SK-N-SH treated with all-trans-retinoic acid at 6 μM for 48 hours (cell line): ENCODE measurements around the gene DCC.

ENCODE experiments used
- ATAC-seq: fragments of 200-7000 bp; cut with Tn5 transposase; 3 replicates; pipeline ENCODE4 v1.9.1; 2020; ENCODE audit warnings: mild to moderate bottlenecking, moderate library complexity
- ARNTL ChIP-seq: fragments of 450-650 bp; formaldehyde crosslinking; IDR thresholded peaks from 2 replicates; pipeline ENCODE4 v1.5.0; 2020; ENCODE audit warnings: low read depth, mild to moderate bottlenecking, moderate library complexity, borderline replicate concordance
- BACH2 ChIP-seq: fragments of 250-450 bp; sonication (Bioruptor Pico); IDR thresholded peaks from 2 replicates; pipeline ENCODE4 v1.9.0; 2021; ENCODE audit warnings: mild to moderate bottlenecking, borderline replicate concordance
- ESRRG ChIP-seq: fragments of 250-450 bp; sonication (Bioruptor Pico); IDR thresholded peaks from 2 replicates; pipeline ENCODE4 v1.6.1; 2021; ENCODE audit warnings: mild to moderate bottlenecking
- GLIS3 ChIP-seq: fragments of 250-450 bp; sonication (Bioruptor Pico); IDR thresholded peaks from 2 replicates; pipeline ENCODE4 v1.5.0; 2020; ENCODE audit warnings: mild to moderate bottlenecking, moderate library complexity
- ISL1 ChIP-seq: fragments of 250-450 bp; sonication (Bioruptor Pico); IDR thresholded peaks from 2 replicates; pipeline ENCODE4 v2.1.2; 2022; ENCODE audit warnings: mild to moderate bottlenecking, moderate library complexity
- OSR1 ChIP-seq: fragments of 250-450 bp; sonication (Bioruptor Pico); IDR thresholded peaks from 2 replicates; pipeline ENCODE4 v1.8.0; 2022; ENCODE audit warnings: moderate library complexity, mild to moderate bottlenecking, inconsistent platforms
- PATZ1 ChIP-seq: fragments of 250-450 bp; sonication (Bioruptor Pico); IDR thresholded peaks from 2 replicates; pipeline ENCODE4 v1.8.0; 2020; ENCODE audit warnings: mild to moderate bottlenecking, moderate library complexity, borderline replicate concordance
- POU6F1 ChIP-seq: fragments of 250-450 bp; sonication (Bioruptor Pico); IDR thresholded peaks from 2 replicates; pipeline ENCODE4 v1.8.0; 2021; ENCODE audit warnings: low read depth, mild to moderate bottlenecking, moderate library complexity, borderline replicate concordance
- PPARA ChIP-seq: fragments of 250-450 bp; sonication (Bioruptor Pico); IDR thresholded peaks from 2 replicates; pipeline ENCODE4 v1.5.0; 2020; ENCODE audit warnings: mild to moderate bottlenecking, borderline replicate concordance
- RARB ChIP-seq: fragments of 250-450 bp; sonication (Bioruptor Pico); IDR thresholded peaks from 2 replicates; pipeline ENCODE4 v1.8.0; 2021; ENCODE audit warnings: mild to moderate bottlenecking, moderate library complexity
- SNAI2 ChIP-seq: fragments of 250-450 bp; sonication (Bioruptor Pico); IDR thresholded peaks from 2 replicates; pipeline ENCODE4 v1.5.0; 2020; ENCODE audit warnings: mild to moderate bottlenecking, moderate library complexity
- TCF4 ChIP-seq: fragments of 250-450 bp; sonication (Bioruptor Pico); IDR thresholded peaks from 2 replicates; pipeline ENCODE4 v1.8.0; 2021; ENCODE audit warnings: mild to moderate bottlenecking, moderate library complexity, borderline replicate concordance
- TOX ChIP-seq: fragments of 250-450 bp; sonication (Bioruptor Pico); IDR thresholded peaks from 2 replicates; pipeline ENCODE4 v1.8.0; 2021; ENCODE audit warnings: mild to moderate bottlenecking, moderate library complexity, borderline replicate concordance
- TSHZ2 ChIP-seq: fragments of 250-450 bp; sonication (Bioruptor Pico); IDR thresholded peaks from 2 replicates; pipeline ENCODE4 v1.5.0; 2020; ENCODE audit warnings: mild to moderate bottlenecking, moderate library complexity
- ZFP3 ChIP-seq: fragments of 250-450 bp; sonication (Bioruptor Pico); IDR thresholded peaks from 2 replicates; pipeline ENCODE4 v1.5.0; 2020; ENCODE audit warnings: mild to moderate bottlenecking, moderate library complexity
- ZNF565 ChIP-seq: fragments of 450-650 bp; formaldehyde crosslinking; conservative IDR thresholded peaks from 2 replicates; pipeline ENCODE4 v1.5.0; 2020; ENCODE audit warnings: low read depth, mild to moderate bottlenecking, moderate library complexity
- ZNF70 ChIP-seq: fragments of 450-650 bp; formaldehyde crosslinking; IDR thresholded peaks from 2 replicates; pipeline ENCODE4 v1.5.0; 2020; ENCODE audit warnings: mild to moderate bottlenecking, moderate library complexity
- TF ChIP-seq, protein P1 (sequence below): fragments of 250-450 bp; sonication (Bioruptor Pico); IDR thresholded peaks from 2 replicates; pipeline ENCODE4 v1.5.1; 2020; ENCODE audit warnings: low read depth, mild to moderate bottlenecking, moderate library complexity

The DCC gene

DNA sequence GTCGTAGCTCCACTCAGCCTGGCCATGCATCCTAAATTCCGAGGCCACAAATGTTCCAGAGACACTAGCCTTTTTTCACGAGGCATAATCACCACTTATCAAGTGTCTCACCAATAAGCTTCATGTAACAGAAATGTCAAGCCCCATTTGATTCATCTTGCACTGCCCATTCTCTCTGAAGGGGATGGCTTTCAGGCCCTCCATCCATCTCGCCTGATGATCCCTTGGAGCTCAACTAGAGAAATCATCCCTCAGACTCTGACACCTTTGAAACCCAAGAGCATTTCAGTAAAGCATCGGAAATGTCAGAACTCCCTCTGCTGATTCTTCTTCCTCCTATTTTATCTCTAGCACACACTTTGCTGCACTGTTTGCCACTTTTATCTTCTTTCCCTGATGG lies 91.7 kb downstream of the DCC start:
- ATAC-seq: no peak
- TF ChIP-seq PATZ1 (CRISPR knock-in tag) (no peak), PPARA (no peak), GLIS3 (CRISPR knock-in tag) (no peak), ARNTL (CRISPR knock-in tag) (no peak), BACH2 (CRISPR knock-in tag) (no peak), TSHZ2 (CRISPR knock-in tag) (no peak), ZNF70 (no peak), ESRRG (CRISPR knock-in tag) (no peak)
- TF ChIP-seq, protein P1, sequence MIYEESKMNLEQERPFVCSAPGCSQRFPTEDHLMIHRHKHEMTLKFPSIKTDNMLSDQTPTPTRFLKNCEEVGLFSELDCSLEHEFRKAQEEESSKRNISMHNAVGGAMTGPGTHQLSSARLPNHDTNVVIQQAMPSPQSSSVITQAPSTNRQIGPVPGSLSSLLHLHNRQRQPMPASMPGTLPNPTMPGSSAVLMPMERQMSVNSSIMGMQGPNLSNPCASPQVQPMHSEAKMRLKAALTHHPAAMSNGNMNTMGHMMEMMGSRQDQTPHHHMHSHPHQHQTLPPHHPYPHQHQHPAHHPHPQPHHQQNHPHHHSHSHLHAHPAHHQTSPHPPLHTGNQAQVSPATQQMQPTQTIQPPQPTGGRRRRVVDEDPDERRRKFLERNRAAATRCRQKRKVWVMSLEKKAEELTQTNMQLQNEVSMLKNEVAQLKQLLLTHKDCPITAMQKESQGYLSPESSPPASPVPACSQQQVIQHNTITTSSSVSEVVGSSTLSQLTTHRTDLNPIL (CRISPR knock-in tag): no peak
- TF ChIP-seq, all 23 proteins: peak for 0

- ATAC-seq: no peak
- TF ChIP-seq RARB: no peak
- TF ChIP-seq GLIS3 (CRISPR knock-in tag): no peak
- no peak for TF ChIP-seq SNAI2 (CRISPR knock-in tag)
- TF ChIP-seq TCF4 (CRISPR knock-in tag): no peak
- TF ChIP-seq BACH2 (CRISPR knock-in tag): no peak
- TF ChIP-seq TOX: no peak
- no peak for TF ChIP-seq PPARA
- TF ChIP-seq, protein P1 (CRISPR knock-in tag): no peak
- TF ChIP-seq POU6F1 (CRISPR knock-in tag): no peak
- TF ChIP-seq ZNF565 (CRISPR knock-in tag): no peak
Measured at GRCh38 chr18:52433797-52434196, 93.8 kb downstream of the DCC start.

GRCh38 chr18:52435301-52435700 lies 95.3 kb downstream of the DCC start:
- TF ChIP-seq RARB: no peak
- no peak for TF ChIP-seq GLIS3 (CRISPR knock-in tag)
- no peak for TF ChIP-seq TOX
- TF ChIP-seq PPARA: no peak
- TF ChIP-seq POU6F1 (CRISPR knock-in tag): no peak
- no peak for TF ChIP-seq ISL1
- no peak for TF ChIP-seq ZFP3 (CRISPR knock-in tag)
- TF ChIP-seq OSR1 (CRISPR knock-in tag): no peak
- no peak for ATAC-seq
